ENCODE results near the gene ROR1.
"Not testable (repeated sequence)": the region's sequence is repeated elsewhere in the genome, so short reads cannot be mapped to it uniquely, and the experiment has no call there.

ROR1 gene

DNA sequence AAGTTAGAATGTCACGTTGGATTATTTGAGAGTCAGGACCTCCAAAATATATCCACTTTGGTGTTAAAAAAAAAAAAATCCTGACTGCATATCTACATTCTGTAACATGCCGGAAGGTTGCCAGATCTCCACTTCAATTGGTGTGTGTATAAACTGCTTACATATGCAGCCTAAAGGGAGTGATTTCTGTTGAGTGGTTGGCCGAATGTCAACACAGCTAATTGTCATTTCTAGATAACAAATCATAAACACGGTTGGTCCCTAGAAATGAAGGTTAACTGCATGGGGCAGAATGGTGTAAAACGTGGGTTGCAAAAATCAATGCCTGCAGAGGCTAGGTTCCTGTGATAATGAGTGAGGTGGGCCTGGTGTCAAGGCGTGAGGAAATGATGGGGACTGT is 15.0 kb upstream of the ROR1 start:
- DNase-seq (ENCODE audit: low spot score) (no peak), FAIRE-seq (no peak)

DNA sequence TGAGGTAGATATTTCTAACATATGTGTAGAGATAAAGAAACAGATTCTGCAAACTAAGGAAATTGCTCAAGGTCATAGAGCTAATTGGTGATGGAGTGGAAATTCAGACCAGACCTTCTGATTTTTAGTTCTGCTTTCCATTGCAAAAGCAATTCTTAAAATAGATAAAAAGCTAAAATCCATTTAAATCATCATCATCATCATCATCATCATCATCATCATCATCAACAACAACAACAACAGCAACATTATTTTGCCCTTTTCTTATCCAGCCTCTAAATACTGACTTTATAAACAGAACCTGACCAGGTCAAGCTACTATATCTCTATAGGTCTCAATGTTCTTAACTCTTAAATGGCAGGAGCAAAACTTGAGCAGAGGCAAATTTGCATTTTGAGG is 14.0 kb upstream of the ROR1 start:
- no peak for FAIRE-seq
- no peak for DNase-seq (ENCODE audit: low spot score)

DNA sequence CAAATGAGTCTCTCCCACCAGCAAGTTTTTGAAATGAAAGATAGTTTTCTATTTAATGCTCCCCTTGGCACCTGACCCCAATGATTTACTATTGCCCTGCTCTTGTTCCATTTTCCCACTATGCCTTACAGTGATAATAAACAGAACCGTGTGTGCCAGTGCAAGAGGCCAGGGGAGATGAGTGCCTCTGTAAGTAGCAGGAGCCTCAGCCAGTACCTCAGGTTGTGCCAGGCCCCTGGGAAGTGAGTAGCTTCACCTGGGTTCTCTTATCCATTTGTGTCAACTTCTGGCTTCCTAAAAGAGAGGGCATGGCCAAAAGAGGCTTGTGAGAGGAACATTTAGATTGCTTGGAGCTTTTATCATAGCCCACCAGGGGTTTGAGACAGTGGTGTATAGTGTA is 3.4 kb upstream of the ROR1 start:
- FAIRE-seq, result no peak
- DNase-seq (ENCODE audit: low spot score), result no peak

DNA sequence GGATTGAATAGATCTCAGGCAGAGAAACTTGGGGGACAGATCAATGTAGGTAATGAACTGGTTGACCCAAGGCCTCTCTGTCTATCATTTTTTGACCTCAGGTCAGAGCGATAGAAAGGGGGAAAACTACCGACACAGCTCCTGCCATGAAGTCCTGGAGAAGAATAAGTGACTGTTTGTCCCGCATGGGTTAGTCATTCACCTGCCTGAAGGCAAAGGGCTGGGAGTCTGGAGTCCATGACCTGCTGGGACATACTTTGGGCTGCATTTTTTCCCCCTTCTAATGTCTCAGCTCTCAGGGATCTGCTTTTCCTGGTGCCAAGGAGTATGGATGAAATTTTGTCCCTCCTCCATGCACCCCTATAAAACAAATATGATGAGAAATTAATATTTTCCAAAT is 1.6 kb upstream of the ROR1 start:
- DNase-seq (ENCODE audit: low spot score), result no peak
- FAIRE-seq, result no peak

DNA sequence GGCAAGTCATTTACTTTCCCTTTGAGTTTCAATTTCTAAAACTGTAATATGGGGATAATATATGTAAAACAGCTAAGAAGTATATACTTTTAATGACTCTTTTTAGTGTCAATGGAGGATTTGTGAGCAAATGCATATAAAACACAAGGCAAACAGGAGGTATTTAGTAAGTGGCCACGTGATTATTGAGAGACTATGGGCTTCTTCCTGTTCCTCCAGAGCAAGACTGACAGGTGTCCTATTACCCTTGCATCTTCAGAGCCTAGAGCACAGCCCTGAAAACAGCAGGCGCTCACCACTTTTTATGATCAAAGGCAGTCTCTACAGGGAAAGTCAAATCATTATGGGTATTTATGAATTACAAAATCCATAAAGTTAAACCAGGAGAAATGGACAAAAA is 941 bp upstream of the ROR1 start:
- no peak for FAIRE-seq
- DNase-seq (ENCODE audit: low spot score), result no peak

DNA sequence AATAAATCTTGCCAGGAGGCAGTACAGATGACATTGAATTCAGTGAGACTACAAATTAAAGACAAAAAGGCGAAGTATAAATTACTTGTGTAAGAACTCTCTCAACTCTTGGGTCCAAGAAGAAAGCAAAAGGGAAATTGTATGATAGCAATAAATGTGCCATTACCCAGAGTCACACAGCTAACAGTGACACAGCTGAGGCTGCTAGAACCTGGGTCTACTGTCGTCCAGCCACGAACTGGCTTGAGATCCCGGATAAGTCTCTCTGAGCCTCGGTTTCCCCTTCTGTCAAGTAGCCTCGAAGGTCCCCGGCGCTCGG is 362 bp upstream of the ROR1 start:
- no peak for DNase-seq (ENCODE audit: low spot score)
- no peak for FAIRE-seq

DNA sequence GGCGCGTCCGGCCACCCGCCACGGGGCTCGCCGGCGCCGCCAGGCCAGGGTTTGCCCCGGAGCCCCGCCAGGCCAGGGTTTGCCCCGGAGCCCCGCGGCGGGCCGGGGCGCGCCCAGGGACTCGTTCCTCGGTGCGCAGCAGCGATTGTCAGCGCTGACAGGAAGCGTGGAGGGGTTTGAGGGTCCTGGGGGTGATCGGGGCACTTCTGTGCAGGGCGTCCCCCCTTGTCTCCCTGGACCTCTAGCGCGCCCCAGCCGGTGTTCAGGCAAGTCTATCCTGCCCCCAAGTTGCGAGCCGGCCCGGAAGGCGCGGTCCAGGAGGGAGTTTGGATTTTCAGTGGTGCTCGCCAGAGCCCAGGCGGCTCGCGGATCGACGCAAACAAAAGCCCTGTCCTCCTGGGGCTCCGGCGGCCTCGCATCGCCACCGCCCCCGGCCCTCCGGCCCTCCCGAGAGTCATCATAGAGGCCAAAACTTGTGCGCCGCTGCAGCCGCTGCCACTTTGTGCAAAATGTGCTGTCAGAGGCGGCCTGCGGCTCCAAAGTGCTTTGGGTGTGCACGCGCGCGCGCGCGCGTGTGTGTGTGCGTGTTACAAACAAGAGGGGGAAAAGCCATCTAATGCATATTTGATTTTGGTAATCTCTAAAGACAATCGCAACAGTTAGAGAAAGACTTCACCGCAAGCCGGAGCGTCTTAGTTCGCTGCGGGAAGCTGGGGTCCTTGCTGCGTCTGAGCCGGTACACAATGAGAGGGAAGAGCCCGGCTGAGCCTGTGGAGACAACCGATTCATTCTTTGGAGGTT is 1.0 kb downstream of the ROR1 start:
- FAIRE-seq (no peak), DNase-seq (ENCODE audit: low spot score) (no peak)

DNA sequence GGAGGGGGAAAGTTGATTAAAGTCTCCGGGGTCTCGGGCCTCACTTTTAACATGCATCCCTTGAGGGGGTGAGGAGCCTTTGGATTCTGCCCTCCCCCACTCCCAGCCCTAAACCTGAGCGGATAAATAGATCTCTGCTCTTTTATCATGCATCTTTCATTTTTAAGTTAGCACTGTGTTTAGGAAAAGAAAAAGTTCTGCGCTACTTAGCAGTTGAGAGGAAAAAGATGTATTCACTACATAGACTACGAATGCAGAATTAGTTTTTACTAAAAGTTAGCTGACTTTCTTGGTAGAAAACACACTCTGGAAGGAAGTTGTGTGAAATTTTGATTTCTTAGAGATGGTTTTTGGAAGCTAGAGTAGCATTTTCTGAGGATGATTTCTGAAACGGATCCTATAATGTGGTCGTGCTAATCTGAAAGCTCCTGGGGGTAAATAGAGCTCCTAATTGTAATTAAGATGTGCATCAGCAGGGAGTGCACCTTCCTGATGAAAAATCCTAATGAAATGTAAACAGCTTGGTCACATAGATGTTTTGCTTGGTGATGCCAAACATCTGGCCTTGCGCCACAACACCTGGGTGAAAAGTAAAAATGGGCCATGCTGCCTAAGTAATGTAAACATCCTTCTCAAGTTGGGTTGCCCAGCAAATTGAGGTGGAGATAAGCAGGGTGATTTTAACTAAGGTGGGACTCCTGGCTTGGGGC is 1.8 kb downstream of the ROR1 start:
- no peak for DNase-seq (ENCODE audit: low spot score)
- FAIRE-seq, result no peak

DNA sequence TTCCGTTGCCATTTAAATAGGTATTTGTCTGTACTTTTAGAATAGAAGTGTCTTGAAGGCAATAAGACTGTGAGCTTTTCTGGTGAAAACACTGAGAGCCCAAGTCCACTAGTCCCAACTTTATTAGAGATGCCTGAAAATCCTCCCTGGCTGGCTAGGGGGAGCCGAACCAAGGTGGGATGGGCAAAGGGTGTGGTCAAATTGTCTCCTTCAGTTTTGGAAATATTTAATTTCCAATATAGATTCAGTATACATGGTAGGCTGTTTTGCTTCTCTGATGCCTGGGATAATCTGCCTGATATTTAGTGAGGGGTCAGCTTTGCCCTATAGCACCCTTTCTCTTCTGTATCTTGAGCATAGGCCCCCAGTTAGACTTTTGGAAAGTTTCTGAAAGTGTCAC is 3.5 kb downstream of the ROR1 start:
- DNase-seq (ENCODE audit: low spot score), result no peak
- FAIRE-seq, result no peak

DNA sequence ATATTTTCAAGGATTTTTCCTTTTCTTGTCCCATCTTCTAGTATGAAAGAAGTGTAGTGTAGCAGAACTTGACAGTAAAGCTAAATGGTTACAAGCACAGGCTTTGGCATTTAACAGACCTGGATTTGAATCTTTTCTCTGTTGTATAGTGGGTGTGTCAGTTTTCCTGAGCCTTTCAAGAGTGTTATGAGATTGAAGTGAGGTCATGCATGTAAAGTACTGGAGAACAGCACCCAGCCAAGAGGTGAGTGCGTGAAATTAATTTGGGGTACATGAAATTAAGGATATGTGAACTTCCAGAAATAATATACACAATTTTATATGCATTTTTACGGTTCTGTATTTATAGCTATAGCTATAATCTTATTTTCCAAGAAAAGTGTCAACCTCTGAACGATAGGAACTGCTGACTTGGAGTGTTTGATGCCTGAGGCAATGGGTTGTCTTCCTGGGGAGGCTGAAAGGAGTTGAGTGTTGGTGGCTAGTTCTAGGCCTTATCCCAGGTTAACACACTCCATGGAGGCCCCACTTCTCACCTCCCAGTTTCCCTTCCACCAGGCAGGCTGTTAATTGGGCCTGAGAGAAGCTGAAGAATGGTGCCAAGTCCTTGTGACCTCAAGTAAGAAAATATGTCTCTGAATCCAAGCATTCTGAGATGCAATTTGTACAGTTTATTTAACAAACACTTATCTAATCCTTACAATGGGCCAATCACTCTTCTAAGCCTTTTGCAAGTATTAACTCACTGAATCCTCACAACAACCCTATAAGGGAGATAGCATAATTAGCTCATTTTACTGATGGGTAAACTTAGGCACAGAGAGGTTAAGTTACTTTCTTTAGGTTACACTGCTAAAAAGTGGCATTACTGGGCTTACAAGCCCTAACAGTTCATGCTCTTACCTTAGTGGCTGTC is 4.4 kb downstream of the ROR1 start:
- DNase-seq (ENCODE audit: low spot score) (no peak), FAIRE-seq (no peak)

DNA sequence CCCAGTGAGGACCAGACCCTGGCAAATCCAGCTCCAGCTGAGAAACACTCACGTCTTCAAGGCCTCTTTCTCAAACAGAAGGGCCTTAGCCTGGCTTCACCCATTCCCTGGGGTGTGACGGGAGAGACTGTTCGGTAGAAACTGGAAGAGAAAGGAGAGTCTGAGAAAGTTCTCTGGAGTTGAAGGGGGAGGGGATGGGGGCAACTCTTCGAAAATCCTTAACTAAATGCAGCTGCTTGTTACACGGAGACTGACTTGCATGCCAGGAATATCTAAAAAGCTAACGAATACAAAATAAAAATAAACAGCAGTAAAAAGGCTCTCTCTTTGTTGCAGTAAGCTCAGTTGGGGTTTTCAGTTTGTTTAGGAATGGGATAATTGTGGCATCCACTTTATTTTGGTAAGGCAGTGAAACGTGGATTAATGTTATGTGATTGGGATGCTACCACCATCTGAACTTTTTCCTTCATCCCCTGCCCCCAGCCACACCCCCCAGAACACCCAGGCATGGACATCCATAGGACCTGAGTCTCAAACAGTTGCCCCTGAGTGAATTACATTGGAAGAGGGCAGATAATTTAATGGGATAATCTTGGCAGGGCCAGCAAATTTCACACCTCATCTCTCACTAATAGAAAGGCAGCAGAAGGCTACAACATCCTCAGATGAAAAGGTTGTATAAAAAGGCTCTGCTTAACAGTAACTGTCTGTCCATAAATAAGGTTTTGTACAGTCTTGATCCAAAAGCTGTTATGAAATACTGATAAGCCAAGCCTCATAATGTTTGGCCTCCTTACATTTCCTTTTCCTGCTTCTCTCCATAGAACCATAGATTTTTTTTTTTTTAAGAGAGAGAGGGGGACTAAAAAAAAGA is 5.8 kb downstream of the ROR1 start:
- FAIRE-seq (no peak), DNase-seq (ENCODE audit: low spot score) (no peak)

DNA sequence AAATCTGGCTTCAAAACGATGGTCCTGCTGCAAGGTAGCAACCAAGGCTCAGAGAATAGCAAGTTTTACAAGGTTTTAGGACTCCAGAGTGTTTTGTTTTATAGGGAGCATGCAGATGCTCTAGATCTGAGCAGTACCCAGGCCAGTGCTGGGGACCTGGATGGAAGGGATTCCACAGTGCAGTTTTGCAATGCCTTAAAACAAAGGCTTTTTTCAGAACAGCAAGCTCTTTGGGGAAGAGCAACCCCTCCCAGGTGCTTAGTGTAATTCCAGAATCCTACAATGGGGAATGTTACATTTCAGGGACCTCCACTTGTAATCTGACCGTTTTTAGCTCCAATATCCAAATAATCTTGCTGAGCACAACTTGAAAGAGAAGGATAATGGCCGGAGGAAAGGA is 6.7 kb downstream of the ROR1 start:
- FAIRE-seq (no peak), DNase-seq (ENCODE audit: low spot score) (no peak)

DNA sequence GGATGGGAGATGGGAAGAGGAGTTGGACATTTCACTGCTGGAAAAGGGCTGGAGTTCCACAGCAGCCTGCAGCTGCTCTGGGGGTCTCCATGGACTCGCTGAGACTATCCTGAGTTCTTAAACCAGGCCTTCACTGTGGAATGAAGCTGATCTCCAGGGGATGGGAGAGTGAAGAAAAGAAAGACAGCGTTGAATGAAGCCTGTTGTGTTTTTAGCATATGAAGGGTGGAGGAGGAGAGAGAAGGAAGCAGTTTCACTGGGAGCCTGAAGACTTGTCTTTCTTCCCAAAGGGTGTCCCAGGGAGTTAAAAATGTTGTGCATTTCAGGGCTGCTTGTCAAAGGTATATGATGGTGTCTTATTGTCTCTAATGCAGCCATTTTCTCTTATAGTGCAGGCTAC is 9.2 kb downstream of the ROR1 start:
- FAIRE-seq (no peak), DNase-seq (ENCODE audit: low spot score) (no peak)

DNA sequence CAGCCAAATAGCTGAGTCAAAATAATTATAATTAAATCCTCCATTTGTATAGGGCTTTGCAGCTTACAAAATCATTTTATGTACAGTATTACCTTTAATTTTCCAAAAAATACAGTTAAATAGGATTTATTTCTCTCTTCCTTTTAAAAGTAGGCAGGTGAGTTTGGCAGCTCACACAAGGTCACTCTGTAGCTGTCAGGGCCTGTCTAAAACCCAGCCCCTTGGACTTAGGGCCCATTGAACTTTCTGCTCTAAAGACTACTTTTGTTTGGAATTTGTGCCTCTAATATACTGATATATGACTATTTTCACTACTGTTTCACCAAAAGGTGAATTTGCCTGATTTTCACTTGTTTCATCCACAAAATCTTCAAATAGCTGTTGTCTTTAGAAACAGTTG is 10.3 kb downstream of the ROR1 start:
- DNase-seq (ENCODE audit: low spot score) (no peak), FAIRE-seq (no peak)

DNA sequence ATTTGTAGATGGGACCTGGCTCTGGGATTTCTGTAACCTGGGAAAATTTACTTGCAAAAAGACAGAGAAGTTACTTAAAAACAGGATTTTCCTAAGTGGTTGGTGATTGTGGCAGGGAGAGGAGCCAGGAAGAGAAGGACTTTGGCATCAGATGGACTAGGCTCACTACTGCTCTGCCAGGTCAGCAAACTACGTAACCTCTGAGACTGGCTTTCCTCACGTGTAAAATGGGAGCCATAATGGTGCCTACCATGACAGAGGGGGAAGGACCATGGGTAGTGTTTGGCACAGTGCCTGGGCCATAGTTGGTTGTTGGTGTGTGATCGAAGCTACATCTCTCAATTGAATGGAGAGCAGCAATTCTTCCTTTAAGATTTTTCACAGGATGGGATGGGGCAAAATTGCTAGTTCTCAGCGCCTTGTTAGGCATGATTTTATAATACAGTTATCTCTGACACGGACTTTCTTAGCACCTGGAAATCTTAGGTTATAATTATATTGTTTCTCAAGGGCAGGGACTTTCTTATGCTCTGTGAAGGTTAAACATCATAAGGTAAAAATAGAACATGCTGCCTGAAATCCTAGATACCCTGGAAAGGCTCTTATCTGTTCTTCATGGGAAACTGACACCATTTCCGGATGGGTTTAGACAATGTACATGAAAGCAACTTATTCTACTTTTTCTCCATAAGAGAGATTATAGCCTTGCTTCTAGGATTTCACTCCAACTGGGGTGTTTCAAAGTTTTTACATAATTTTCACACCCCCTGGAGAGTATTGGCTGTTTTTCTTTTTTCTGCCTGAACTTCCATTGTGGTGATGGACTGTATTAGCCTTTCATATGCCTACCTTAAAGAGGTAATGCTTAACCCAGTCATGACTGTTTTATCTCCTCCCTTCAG is 10.9 kb downstream of the ROR1 start:
- no peak for FAIRE-seq

DNA sequence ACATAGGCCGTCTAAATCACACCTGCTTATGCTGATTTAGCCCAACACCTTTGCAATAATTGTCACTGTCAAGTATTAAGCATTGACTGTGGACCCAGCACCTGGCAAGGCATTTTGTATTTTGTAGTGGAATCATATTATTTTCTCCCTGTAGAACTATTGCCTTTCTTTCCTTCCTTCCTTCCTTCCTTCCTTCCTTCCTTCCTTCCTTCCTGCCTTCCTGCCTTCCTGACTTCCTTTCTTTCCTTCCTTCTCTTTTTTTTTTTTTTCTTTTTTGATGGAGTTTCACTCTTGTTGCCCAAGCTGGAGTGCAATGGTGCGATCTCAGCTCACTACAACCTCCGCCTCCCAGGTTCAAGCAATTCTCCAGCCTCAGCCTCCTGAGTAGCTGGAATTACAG is 13.5 kb downstream of the ROR1 start:
- DNase-seq (ENCODE audit: low spot score); FAIRE-seq: not testable (repeated sequence)

More for the DNA sequence above, 10.9 kb downstream of the ROR1 start:
- no peak for DNase-seq (ENCODE audit: low spot score)

DNA sequence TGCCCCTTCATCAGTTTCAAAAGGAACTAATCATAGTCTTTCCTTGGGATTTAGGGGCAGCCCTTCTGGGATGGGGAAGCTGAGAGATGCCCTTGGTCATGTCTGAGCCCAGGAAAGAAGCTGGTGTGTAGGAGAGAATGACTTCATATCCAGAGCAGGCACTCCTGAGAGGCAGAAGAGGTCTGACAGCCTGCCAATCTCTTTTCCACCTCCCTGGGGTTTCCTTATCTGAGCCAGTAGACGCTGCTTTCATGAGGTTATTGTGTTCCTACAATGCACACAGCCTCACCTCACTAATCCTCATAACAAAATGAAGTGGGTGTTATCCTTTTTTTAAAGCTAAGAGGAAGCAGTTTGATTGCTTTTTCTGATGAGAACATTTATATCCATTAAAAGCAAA is 14.1 kb downstream of the ROR1 start:
- FAIRE-seq (no peak), DNase-seq (ENCODE audit: low spot score) (no peak)

DNA sequence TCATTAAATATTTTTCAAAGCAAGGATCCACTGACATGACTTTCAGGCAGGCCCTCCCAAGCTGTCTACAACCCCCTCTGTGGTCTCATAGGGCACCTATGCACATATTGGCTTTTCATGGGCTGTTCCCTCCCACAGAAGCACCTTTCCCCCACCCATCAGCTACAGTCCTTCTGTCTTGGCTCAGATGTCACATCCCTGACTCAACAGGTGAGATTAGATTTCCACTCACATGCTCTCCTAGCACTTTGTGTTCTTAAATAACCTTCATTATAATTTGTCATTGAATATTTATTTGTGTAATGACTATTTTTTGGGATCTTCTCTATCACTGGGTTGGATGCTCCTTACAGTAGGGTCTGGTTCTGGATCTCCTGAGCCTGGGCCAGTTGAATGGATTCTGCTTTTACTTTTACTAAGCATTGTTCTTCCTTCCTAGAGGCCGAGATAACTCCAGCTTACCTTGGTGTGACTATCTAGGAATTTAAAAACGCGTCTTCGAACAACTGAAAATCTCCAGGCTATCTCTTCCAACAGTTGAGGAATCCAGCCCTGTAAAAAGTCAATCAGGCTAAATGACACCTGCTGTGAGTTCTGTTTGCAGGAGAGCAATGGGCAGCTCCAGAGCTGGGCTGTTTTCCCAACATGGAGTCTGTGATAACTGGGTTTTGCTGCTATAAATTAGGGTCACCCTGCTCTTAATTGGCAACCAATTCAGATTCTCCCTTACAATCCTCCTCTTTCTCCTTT is 16.2 kb downstream of the ROR1 start:
- no peak for DNase-seq (ENCODE audit: low spot score)

DNA sequence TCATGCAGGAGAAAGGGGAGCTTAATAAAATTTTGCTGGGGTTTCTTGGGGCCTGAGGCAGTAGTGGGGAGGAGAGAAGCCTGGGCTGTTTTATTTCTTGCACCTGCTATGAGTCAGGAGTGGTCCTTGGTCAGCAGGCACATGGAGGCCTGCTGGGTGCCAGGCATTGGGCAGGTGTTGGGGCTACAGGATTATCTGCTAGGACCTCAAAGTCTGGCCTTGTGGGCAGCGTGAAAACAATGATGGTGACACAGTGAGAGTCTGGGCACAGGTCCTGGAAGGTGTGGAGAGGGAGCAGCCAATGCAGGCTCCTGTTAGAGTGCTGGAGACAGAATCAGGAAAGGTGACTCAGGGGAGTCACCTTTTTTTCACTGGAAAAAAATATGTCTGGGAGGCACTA is 17.2 kb downstream of the ROR1 start:
- DNase-seq (ENCODE audit: low spot score) (no peak), FAIRE-seq (no peak)

More for the DNA sequence above, 16.2 kb downstream of the ROR1 start:
- FAIRE-seq, result no peak
